ENCODE data around the gene LIMK1.

The LIMK1 gene

GRCh38 chr7:74056096-74056915, 27.3 kb upstream of the LIMK1 start:
- DNase-seq = no peak

- no peak for DNase-seq
These were observed 26.2 kb upstream of the LIMK1 start for GRCh38 chr7:74057216-74057925.

DNA sequence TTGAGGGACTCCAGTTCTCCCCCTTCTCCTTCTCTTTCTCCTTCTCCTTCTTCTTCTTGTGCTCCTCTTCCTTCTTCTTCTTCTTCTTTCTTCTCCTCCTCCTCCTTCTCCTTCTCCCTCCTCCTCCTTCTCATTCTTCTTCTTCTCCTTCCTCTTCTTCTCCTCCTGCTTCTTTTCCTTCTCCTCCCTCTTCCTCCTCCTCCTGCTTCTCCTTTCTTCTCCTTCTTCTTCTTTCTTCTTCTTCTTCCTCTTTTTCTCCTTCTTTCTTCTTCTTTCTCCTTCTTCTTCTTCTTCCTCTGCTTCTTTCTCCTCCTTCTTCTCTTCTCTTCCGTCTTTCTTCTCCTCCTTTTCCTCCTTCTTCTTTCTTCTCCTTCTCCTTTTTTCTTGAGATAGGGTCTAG, 25.6 kb upstream of the LIMK1 start:
- DNase-seq = no peak

DNA sequence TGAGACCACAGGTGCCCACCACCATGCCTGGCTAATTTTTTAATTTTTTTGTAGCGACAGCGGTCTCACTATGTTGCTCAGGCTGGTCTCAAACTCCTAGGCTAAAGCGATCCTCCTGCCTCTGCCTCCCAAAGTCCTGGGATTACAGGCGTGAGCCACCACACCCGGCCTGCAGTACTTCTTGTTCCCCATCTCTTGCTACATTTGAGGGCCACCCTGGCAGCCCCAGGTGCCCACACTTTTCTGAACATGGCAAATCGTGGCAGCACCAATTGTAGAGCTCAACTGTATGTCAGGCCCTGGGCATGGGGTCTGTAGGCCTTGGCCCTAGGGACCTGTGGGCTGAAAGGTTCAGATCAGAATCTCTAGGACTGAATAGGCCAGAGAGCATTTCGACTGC, 25.1 kb upstream of the LIMK1 start:
- no peak for DNase-seq

GRCh38 chr7:74059037-74059436, 24.6 kb upstream of the LIMK1 start:
- DNase-seq = no peak

GRCh38 chr7:74059681-74060588, 23.7 kb upstream of the LIMK1 start:
- no peak for DNase-seq

- no peak for DNase-seq
These were observed 21.6 kb upstream of the LIMK1 start for GRCh38 chr7:74061840-74062539.

- no peak for DNase-seq
These were observed 20.4 kb upstream of the LIMK1 start for GRCh38 chr7:74063223-74063641.

GRCh38 chr7:74063646-74064045, 20.0 kb upstream of the LIMK1 start:
- DNase-seq = no peak

GRCh38 chr7:74064696-74065095, 18.9 kb upstream of the LIMK1 start:
- no peak for DNase-seq

GRCh38 chr7:74066626-74067025, 17.0 kb upstream of the LIMK1 start:
- no peak for DNase-seq

GRCh38 chr7:74068378-74069085, 15.1 kb upstream of the LIMK1 start:
- DNase-seq = no peak

GRCh38 chr7:74069086-74069541, 14.5 kb upstream of the LIMK1 start:
- DNase-seq = no peak

DNA sequence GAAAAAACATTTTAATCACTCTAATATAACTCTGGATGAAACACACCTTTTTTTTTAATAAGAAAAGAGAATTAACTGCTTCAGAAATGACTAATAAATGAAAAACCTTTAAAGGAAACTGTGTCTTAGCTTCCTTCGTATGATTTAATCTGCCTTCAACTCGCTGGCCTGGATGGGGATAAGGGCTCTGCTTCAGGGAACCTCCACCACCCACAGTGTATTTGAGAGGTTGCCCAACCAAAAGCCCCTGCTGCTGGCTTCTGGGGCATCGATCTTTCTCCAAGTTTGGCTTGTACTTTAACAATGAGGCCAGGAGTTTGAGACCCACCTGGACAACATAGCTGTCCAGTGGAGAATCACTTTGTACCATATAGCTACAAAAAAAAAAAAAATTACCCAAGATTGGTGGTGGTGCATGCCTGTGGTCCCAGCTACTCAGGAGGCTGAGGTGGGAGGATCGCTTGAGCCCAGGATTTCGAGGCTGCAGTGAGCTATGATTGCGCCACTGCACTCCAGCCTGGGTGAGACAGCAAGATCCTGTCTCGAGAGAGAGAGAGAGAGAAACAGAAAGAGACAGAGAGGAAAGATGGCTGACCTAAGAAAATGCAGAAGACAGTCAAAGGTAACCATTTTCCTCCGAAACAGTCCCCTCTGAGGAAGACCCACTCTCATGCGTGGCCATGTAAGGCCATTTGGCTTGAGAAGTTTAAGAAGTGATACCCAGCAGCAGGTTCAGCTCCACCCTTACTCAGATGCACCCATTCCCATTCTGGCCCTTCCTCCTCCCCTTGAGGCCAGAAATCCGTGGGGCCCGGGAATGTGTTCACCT, 13.6 kb upstream of the LIMK1 start:
- no peak for DNase-seq

DNA sequence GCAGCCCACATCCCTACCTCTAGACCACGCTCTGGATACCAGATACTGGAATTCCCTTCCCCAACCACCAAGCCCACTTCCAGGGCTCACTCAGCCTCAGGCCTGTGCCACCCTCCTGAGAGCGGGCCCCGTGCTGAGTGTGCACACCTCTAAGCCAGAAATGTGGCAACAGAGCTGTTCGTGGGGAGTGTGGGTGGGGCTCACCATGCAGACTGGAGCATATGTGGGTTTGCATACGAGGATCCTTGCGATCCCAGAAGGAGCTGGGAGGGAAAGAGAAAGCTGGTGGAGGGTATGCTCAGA, 13.0 kb upstream of the LIMK1 start:
- DNase-seq = no peak

DNA sequence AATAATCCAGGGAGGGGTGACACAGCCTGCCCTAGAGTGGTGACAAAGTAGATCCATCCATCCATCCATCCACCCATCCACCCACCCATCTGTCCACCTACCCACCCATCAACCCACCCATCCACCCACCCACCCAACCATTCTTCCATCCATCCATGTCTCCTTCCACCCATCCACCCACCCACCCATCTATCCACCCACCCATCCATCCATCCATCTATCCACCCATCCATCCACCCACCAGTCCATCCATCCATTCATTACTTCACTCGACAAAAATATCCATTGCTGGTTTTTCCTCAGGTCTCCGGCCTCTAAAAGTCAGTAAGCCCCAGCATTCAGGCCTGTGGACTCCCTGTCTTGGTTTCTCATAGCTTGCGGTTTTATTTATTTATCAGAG, 12.5 kb upstream of the LIMK1 start:
- DNase-seq = no peak

- DNase-seq = no peak
These were observed 8.8 kb upstream of the LIMK1 start for GRCh38 chr7:74074770-74075169.

GRCh38 chr7:74078461-74078860, 5.1 kb upstream of the LIMK1 start:
- DNase-seq = no peak

DNA sequence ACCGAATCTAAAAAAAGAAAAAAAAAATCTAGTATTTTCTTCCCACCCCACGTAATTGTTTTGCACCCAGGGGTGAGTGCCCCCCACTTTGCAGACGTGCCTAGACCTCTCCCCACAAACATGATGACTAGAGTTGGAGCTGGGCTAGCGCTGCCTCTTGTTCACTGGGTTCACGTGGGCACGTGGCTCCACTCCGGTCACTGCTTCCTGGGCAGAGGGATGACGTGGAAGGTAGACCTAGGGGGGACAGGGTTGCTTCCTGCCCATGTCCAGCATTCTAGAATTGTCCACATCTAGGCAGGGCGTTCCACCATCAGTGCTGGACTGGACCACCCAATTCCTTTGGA, 861 bp upstream of the LIMK1 start:
- DNase-seq = no peak

GRCh38 chr7:74083928-74084721, 521 bp downstream of the LIMK1 start:
- no peak for DNase-seq
